ENCODE data around the gene PUS3. TPM values are rescaled to one million over a fixed set of nuclear protein-coding genes. Genes with fewer than 3 reads are reported as not detected.

Gene PUS3
- total RNA-seq, 4 donors from 2014 or later: 7.1 to 20.2 (median 8.5) TPM

- TF ChIP-seq POLR2AphosphoS5 (IDR thresholded peaks at IDR 0.05) (no peak), POLR2A (IDR thresholded peaks at IDR 0.05; ENCODE audit: low read depth) (no peak), CTCF (IDR thresholded peaks at IDR 0.05) (no peak), EP300 (IDR thresholded peaks at IDR 0.05) (no peak)
- Histone ChIP-seq H3K27ac (replicated peaks in 1 of 4) (no peak overlapping the region), H3K36me3 (no peaks in the 10 kb centered on the region), H3K27me3 (no peaks in the 10 kb centered on the region), H3K4me3 (no peak overlapping the region), H3K9me3 (no peaks in the 10 kb centered on the region), H3K4me1 (peaks cover 15 to 19% (median 18%) of the 10 kb centered on the region in 4 donors)
- 100% methylated on average over 5 of the region's 14 CpGs for WGBS
- DNase-seq (ENCODE audit: extremely low spot score): peak; percentile 66
- intact Hi-C loops (cut with DNase I): no loop called here
These were observed 43.9 kb upstream of the PUS3 start for GRCh38 chr11:125946712-125947418.

- H3K4me1 ChIP-seq: peaks cover 6 to 15% (median 12%) of the 10 kb centered on the region in 4 donors
- peak; percentile 82 for DNase-seq (ENCODE audit: extremely low spot score)
- H3K36me3 ChIP-seq: no peaks in the 10 kb centered on the region
- intact Hi-C loops (cut with DNase I): no loop called here
- 91% methylated on average over 8 of the region's 8 CpGs for WGBS
- no peaks in the 10 kb centered on the region for H3K9me3 ChIP-seq
- no peak within 1 kb of the TSS for H3K4me3 ChIP-seq
- H3K27me3 ChIP-seq: no peaks in the 10 kb centered on the region
- TF ChIP-seq CTCF (IDR thresholded peaks at IDR 0.05) (no peak), POLR2AphosphoS5 (IDR thresholded peaks at IDR 0.05) (no peak), POLR2A (IDR thresholded peaks at IDR 0.05; ENCODE audit: low read depth) (no peak), EP300 (IDR thresholded peaks at IDR 0.05) (no peak)
- H3K27ac ChIP-seq (replicated peaks in 1 of 4): no peak within 1 kb of the TSS
These were observed 43.0 kb upstream of the PUS3 start, which contains the start of gene VSIG10L2 for GRCh38 chr11:125945797-125946520. TSS of gene VSIG10L2 (plus strand) at chr11:125946044. CDS start at chr11:125946056, 12 bp downstream.

- Histone ChIP-seq H3K36me3 (no peaks in the 10 kb centered on the region), H3K27me3 (no peaks in the 10 kb centered on the region), H3K27ac (replicated peaks in 1 of 4) (no peak overlapping the region), H3K9me3 (no peaks in the 10 kb centered on the region), H3K4me3 (no peak overlapping the region), H3K4me1 (peaks cover 0 to 10% (median 8%) of the 10 kb centered on the region in 4 donors)
- WGBS: 80% methylated on average over 15 of the region's 15 CpGs
- intact Hi-C loops (cut with DNase I): no loop called here
- DNase-seq (ENCODE audit: extremely low spot score): peak; percentile 80
- TF ChIP-seq CTCF (IDR thresholded peaks at IDR 0.05) (no peak), POLR2A (IDR thresholded peaks at IDR 0.05; ENCODE audit: low read depth) (no peak), POLR2AphosphoS5 (IDR thresholded peaks at IDR 0.05) (no peak), EP300 (IDR thresholded peaks at IDR 0.05) (no peak)
These were observed 42.2 kb upstream of the PUS3 start for GRCh38 chr11:125945011-125945796.

- Histone ChIP-seq H3K9me3 (no peaks in the 10 kb centered on the region), H3K36me3 (no peaks in the 10 kb centered on the region), H3K4me1 (peaks cover 0 to 13% (median 8%) of the 10 kb centered on the region in 4 donors), H3K4me3 (no peak overlapping the region), H3K27ac (replicated peaks in 1 of 4) (no peak overlapping the region), H3K27me3 (no peaks in the 10 kb centered on the region)
- intact Hi-C loops (cut with DNase I): no loop called here
- TF ChIP-seq EP300 (IDR thresholded peaks at IDR 0.05) (no peak), POLR2AphosphoS5 (IDR thresholded peaks at IDR 0.05) (no peak), POLR2A (IDR thresholded peaks at IDR 0.05; ENCODE audit: low read depth) (no peak), CTCF (IDR thresholded peaks at IDR 0.05) (no peak)
- WGBS: 89% methylated on average over 12 of the region's 13 CpGs
- DNase-seq (ENCODE audit: extremely low spot score): peak; percentile 55
These were observed 41.5 kb upstream of the PUS3 start for GRCh38 chr11:125944350-125945010.

Data from esophagus muscularis mucosa (tissue), 4 donors.